HepG2 (cell line): ENCODE results near the gene S100P. TPM values are rescaled to one million over a fixed set of nuclear protein-coding genes. Genes with fewer than 3 reads are reported as not detected.
A peak's percentile ranks its signal among the peaks of the same experiment; 100 is the strongest.

ENCODE experiments used
- ASH2L ChIP-seq: fragments of 300-600, 200-600 bp; sonication (generic); IDR thresholded peaks from 2 replicates; pipeline ENCODE4 v1.7.0; 2017; ENCODE audit warnings: low read depth, mild to moderate bottlenecking, moderate library complexity, mixed read lengths, low read length; ENCODE audit not compliant: insufficient read length
- GATAD2A ChIP-seq: IDR thresholded peaks from 2 replicates; pipeline ENCODE4 v1.6.1; 2016
- HDAC6 ChIP-seq: fragments of 200-600 bp; sonication (generic); IDR thresholded peaks from 2 replicates; pipeline ENCODE4 v1.7.0; 2017; ENCODE audit warnings: mild to moderate bottlenecking, antibody characterized with exemption, low read length, low read depth
- HOXA5 ChIP-seq: sonication (generic); formaldehyde crosslinking; IDR thresholded peaks from 2 replicates; pipeline ENCODE4 v1.4.0; 2020; ENCODE audit warnings: missing genetic modification reagents
- JUN ChIP-seq: sonication (generic); formaldehyde crosslinking; IDR thresholded peaks from 2 replicates; pipeline ENCODE4 v1.4.0; 2020; ENCODE audit warnings: mild to moderate bottlenecking, missing genetic modification reagents
- PHF8 ChIP-seq: sonication (generic); formaldehyde crosslinking; IDR thresholded peaks from 2 replicates; pipeline ENCODE4 v1.5.0; 2020; ENCODE audit warnings: missing genetic modification reagents
- RERE ChIP-seq: IDR thresholded peaks from 2 replicates; pipeline ENCODE4 v1.6.1; 2016; ENCODE audit warnings: low read depth, missing genetic modification reagents, missing compliant biosample characterization
- RXRA ChIP-seq: sonication (generic); formaldehyde crosslinking; IDR thresholded peaks from 2 replicates; pipeline ENCODE4 v1.5.1; 2020; ENCODE audit warnings: missing genetic modification reagents
- TARDBP ChIP-seq: sonication (generic); formaldehyde crosslinking; IDR thresholded peaks from 2 replicates; pipeline ENCODE4 v1.8.0; 2022; ENCODE audit warnings: mild to moderate bottlenecking, missing genetic modification reagents
- TBX3 ChIP-seq: fragments of 450-650 bp; IDR thresholded peaks from 2 replicates; pipeline ENCODE4 v1.6.1; 2017; ENCODE audit warnings: antibody characterized with exemption, mild to moderate bottlenecking, inconsistent platforms, borderline replicate concordance
- ZNF124 ChIP-seq: sonication (generic); formaldehyde crosslinking; IDR thresholded peaks from 2 replicates; pipeline ENCODE4 v1.4.0; 2020; ENCODE audit warnings: missing genetic modification reagents
- ZNF468 ChIP-seq: sonication (generic); formaldehyde crosslinking; IDR thresholded peaks from 2 replicates; pipeline ENCODE4 v1.8.0; 2022; ENCODE audit warnings: mild to moderate bottlenecking, moderate library complexity, missing genetic modification reagents
- ZNF547 ChIP-seq: sonication (generic); formaldehyde crosslinking; IDR thresholded peaks from 2 replicates; pipeline ENCODE4 v1.5.1; 2020; ENCODE audit warnings: mild to moderate bottlenecking, missing genetic modification reagents
- ZNF772 ChIP-seq: sonication (generic); formaldehyde crosslinking; IDR thresholded peaks from 2 replicates; pipeline ENCODE4 v1.5.0; 2020; ENCODE audit warnings: mild to moderate bottlenecking, missing genetic modification reagents
- polyA plus RNA-seq, 8 experiments: library from polyadenylated mRNA; depleted of rRNA in 3 of 8; stranded (reverse) in 7 of 8; unstranded in 1 of 8; fragments of >200 nt; fragmentation: Illumina TruSeq in 4 of 8; extraction: Trizol in 4 of 8; gene quantifications; 2 replicates each; pipeline versions ENCODE4 v1.2.1 to v1.2.3, GENCODE V29; 2011 to 2016; ENCODE audit warnings: low read depth in 4 of 8, missing spikeins in 1 of 8, mixed read lengths in 1 of 8; ENCODE audit not compliant: insufficient read depth in 1 of 8
- total RNA-seq, 5 experiments: library from RNA; depleted of rRNA; stranded (reverse); fragments of >200 nt; fragmentation: Illumina TruSeq; extraction: Trizol; gene quantifications; 2 replicates each; pipeline ENCODE4 v1.2.3, GENCODE V29; 2016; ENCODE audit warnings: low read depth in 1 of 5
- TF ChIP-seq, protein P1 (sequence below): IDR thresholded peaks from 2 replicates; pipeline ENCODE4 v1.6.1; 2018; ENCODE audit warnings: missing genetic modification reagents
- TF ChIP-seq, protein P2 (sequence below): IDR thresholded peaks from 2 replicates; pipeline ENCODE4 v1.6.1; 2012; ENCODE audit warnings: low read length, improper control_type of control experiment
- TF ChIP-seq, protein P3 (sequence below): sonication (generic); formaldehyde crosslinking; IDR thresholded peaks from 2 replicates; pipeline ENCODE4 v1.5.0; 2020; ENCODE audit warnings: mild to moderate bottlenecking, missing genetic modification reagents, borderline replicate concordance

Gene S100P
- total and polyA plus RNA-seq, 2 of the 13 experiments (the other 11 are each of a cell fraction or from before 2014, with no cell fraction given), result 278 to 1,649 TPM

DNA sequence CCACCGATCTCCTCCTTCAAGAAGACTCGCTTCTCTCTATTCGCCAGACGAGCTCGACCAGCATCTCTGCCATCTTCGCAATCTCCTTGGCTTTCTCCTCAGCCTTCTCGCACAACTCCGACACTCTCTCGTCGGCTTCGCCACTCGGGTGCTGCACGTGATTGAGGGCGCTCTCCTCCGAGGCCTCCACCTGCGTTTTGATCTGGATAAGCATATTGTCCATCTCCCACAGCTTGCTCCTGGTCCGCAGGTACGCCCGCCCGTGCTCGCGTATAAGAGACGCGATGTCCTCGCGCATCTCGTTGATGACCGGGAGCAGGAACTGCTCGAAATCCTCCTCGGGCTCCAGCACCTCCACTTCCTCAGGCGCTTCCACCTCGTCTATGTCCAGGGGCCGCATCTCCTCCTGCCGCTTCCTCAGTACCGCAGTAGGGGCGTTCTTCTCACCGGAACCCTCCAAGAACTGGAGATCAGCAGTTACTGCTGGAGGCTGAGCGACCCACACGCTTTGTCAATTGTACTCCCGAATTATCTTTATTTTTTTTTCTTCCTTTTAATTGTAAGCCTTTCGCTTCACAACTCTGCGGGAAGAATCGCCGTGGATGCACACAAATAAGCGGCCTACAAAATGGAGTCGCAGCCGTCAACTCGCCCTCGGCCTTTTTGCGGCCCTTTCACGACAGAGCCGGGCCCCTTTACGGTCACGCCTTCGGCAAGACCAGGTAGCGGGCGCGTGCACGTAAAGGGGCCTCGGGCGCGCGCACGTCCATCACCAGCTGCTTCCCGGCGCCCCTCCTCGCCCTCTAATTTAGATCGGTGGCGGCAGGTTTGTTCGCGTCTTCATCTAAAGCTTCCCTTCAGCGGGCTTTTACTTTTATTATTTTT lies 15.8 kb downstream of the S100P start, which contains the start of gene MRFAP1L1 (continued):
- TF ChIP-seq, protein P1, sequence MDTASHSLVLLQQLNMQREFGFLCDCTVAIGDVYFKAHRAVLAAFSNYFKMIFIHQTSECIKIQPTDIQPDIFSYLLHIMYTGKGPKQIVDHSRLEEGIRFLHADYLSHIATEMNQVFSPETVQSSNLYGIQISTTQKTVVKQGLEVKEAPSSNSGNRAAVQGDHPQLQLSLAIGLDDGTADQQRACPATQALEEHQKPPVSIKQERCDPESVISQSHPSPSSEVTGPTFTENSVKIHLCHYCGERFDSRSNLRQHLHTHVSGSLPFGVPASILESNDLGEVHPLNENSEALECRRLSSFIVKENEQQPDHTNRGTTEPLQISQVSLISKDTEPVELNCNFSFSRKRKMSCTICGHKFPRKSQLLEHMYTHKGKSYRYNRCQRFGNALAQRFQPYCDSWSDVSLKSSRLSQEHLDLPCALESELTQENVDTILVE (CRISPR knock-in tag), result peak; percentile 45; the same call in 1 of the 2 replicates
- TF ChIP-seq GATAD2A (peak; percentile 54), ZNF124 (CRISPR knock-in tag) (0 out of 2 replicates have a peak, but pooled peaks have one; percentile 9), TARDBP (CRISPR knock-in tag) (0 out of 2 replicates have a peak, but pooled peaks have one; percentile 28), RXRA (0 out of 2 replicates have a peak, but pooled peaks have one; percentile 17), ASH2L (peak; percentile 91), ZNF547 (CRISPR knock-in tag) (peak; percentile 37; the same call in 1 of the 2 replicates), RERE (no peak), ZNF772 (no peak), HDAC6 (no peak), JUN (CRISPR knock-in tag) (no peak), ZNF468 (no peak), TBX3 (no peak), PHF8 (CRISPR knock-in tag) (peak; percentile 82), HOXA5 (no peak; the same call in 1 of the 2 replicates)
- TF ChIP-seq, protein P2, sequence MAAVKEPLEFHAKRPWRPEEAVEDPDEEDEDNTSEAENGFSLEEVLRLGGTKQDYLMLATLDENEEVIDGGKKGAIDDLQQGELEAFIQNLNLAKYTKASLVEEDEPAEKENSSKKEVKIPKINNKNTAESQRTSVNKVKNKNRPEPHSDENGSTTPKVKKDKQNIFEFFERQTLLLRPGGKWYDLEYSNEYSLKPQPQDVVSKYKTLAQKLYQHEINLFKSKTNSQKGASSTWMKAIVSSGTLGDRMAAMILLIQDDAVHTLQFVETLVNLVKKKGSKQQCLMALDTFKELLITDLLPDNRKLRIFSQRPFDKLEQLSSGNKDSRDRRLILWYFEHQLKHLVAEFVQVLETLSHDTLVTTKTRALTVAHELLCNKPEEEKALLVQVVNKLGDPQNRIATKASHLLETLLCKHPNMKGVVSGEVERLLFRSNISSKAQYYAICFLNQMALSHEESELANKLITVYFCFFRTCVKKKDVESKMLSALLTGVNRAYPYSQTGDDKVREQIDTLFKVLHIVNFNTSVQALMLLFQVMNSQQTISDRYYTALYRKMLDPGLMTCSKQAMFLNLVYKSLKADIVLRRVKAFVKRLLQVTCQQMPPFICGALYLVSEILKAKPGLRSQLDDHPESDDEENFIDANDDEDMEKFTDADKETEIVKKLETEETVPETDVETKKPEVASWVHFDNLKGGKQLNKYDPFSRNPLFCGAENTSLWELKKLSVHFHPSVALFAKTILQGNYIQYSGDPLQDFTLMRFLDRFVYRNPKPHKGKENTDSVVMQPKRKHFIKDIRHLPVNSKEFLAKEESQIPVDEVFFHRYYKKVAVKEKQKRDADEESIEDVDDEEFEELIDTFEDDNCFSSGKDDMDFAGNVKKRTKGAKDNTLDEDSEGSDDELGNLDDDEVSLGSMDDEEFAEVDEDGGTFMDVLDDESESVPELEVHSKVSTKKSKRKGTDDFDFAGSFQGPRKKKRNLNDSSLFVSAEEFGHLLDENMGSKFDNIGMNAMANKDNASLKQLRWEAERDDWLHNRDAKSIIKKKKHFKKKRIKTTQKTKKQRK, result no peak
- TF ChIP-seq, protein P3, sequence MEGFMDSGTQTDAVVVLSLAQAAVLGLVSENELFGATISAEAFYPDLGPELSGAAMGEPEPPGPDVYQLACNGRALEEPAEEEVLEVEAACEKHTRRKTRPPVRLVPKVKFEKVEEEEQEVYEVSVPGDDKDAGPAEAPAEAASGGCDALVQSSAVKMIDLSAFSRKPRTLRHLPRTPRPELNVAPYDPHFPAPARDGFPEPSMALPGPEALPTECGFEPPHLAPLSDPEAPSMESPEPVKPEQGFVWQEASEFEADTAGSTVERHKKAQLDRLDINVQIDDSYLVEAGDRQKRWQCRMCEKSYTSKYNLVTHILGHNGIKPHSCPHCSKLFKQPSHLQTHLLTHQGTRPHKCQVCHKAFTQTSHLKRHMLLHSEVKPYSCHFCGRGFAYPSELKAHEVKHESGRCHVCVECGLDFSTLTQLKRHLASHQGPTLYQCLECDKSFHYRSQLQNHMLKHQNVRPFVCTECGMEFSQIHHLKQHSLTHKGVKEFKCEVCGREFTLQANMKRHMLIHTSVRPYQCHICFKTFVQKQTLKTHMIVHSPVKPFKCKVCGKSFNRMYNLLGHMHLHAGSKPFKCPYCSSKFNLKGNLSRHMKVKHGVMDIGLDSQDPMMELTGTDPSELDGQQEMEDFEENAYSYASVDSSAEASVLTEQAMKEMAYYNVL (CRISPR knock-in tag), result no peak
